HG02981 (cell line): ENCODE measurements around the gene GLI3.

Experiments used
- ATAC-seq: cut with Tn5 transposase; IDR thresholded peaks from one replicate; pipeline ENCODE4 v1.9.1; 2021; ENCODE audit warnings: mild to moderate bottlenecking, moderate library complexity; ENCODE audit not compliant: unreplicated experiment

The GLI3 gene

DNA sequence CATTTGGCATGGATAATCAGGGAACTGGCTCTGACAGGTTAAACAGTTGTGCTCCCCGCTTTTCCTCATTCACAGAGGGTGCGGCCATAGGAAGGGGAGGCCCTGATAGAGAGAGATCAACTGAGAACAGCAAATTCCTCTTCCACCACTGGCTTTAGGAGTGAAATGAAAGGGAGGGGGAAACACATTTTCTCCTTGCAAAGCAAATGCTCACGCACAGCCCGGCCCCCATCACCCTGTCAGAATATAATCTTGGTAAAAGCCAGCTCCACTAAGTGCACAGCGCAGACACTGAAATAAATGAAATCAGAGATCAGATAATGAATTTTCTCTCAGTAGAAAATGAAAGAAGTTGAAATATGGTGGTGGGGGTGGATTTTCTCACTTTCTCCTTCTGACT lies 187.2 kb downstream of the GLI3 start:
- ATAC-seq, result no peak

DNA sequence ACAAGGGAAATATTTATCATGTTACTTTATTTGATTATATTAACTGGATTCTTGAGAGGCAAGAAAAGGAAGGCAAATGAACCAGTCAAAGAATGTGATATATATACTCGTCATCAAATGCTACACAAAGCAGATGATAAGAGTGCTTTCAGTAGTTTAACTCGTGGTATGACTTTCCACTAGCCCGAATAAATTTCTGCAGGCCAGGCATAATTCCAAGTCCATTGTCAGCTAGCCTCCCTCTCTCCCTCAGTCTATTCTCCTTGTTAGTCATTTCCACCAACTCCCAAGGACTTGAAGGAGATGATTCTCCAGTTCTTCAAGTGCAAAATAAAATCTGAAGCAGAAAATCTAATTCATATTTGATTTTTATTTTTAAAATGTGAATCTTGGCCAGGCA lies 190.5 kb downstream of the GLI3 start:
- no peak for ATAC-seq

DNA sequence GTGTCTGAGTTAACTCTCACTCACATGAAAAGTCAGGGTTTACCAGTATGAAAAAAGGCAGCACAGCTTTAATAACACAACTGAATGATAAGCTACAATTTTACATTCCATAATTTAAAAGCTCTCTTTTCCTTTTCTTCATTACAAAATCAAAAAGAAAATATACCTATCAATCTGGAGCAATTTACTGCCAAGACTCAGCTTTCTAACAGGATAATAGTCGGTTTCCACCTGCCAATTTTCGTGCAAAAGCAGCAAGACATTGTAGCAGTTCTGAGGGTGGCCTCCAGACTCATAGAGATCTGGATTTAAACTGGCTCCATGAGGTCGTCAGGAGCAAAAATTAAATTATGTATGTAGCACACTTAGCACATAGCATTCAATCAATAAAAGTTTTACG lies 191.0 kb downstream of the GLI3 start:
- ATAC-seq, result no peak

DNA sequence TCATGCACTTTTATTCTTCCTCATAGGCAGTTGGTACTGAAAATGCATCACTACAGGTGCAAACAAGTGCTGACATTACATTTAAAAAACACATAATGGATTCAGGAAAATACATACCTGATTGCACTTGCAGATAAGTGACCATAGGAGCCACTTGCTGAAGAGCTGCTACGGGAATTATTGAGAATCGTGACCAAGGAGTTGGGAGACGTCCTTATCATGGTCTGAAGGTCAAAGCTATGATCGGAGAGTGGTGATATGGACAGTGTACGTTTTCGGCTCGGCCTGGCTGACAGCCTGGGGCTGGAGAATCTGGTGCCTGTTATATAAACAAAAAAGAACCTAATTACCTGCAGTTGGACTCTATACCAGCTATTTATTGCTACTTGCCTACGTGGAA lies 197.1 kb downstream of the GLI3 start:
- ATAC-seq, result no peak

DNA sequence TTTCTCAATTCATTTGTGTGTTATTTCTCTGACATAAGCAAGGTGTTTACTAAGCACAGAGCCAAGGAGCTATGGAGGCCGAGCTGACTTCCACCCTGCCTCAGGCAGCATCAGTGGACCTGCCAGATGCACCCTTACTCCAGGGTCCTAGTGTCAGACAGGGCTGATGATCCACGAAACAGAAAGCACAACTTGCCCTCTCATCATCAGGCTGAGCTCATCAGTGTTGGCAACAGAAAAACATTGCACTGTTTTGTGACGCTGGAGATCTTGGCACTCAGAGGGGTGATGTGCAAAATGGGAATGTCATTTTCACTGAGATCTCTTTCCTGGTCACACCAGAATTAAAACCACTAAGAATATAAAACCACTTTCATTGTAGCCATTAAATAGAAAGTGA lies 201.8 kb downstream of the GLI3 start:
- no peak for ATAC-seq

DNA sequence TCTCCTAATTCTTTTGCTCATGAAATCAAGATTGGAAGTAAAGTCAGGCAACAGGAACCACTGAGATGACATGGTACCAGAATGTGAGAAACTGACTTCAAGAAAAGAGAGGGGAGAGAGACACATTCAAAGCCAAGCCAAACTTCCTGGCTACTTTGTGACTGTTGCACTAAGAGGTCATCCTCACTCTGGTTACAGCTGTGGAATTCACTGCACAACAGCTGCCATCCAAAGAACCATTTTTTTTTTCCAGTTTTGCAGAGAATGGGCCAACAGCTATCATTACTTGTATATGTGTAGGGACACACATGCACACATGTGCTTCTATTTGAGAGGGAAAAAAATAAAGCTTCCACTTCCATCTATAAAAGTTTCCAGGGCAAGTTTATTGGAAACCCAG lies 203.5 kb downstream of the GLI3 start:
- ATAC-seq, result no peak

DNA sequence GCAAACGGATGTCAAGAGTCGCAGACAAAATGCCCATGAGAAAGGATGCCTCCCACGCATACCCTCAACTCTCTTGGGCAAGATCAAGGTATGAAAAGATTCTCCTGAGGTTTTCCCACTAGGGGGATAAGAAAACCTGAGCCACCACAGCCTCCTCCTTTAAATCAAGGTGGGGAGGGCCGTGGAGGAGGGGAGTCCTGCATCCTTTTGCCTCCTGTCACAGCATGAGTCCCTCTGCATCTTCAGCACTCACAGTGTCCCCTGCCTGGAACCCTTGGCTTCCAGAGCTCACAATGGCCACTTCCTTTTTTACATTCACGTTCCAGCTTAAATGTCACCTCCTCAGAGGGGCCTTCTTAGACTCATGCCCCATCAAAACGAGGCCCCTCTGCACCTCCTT lies 207.6 kb downstream of the GLI3 start:
- no peak for ATAC-seq

DNA sequence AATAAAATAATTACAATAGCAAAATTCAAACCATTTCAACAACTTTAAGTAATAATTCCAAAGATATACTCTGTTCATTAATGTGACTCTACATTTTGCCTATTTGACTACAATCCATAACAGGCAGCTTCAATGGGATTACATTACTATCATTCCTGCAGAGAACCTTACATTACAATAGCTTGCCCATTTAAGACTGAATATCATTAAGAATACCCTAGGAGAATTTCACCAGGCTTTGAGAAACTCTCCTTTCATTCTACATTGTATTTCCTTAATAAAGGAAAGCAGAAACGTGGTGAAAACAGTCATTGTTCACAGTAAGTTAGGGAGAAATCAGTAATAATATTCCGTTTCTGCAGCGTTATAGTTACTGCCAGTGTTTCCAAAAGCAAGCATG lies 209.5 kb downstream of the GLI3 start:
- no peak for ATAC-seq

DNA sequence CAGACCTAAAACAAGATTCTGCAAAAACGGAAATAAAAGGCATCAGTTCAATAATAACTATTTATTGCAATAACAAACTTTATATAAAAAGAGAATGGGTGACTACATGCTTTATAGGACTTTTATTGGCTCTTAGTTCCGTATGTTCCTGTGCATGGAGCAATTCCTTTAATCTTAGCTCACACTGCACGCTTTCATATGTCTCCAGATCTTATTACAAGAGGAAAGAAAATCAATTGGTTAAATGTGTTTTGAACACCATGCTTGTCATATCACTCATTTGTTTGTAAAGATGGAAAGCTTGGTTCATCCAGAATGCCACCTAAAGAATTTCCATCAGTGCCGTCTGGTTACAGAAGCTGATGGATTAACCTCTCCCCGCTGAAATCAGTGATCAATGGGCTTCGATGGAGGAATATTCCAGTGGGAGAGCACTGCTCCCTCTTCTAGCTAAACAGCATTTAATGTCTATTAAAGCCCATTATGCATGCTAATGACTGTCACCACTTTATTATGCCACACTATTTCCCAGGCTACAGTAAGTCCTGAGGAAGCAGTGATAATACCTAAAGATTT lies 210.3 kb downstream of the GLI3 start:
- ATAC-seq, result no peak

DNA sequence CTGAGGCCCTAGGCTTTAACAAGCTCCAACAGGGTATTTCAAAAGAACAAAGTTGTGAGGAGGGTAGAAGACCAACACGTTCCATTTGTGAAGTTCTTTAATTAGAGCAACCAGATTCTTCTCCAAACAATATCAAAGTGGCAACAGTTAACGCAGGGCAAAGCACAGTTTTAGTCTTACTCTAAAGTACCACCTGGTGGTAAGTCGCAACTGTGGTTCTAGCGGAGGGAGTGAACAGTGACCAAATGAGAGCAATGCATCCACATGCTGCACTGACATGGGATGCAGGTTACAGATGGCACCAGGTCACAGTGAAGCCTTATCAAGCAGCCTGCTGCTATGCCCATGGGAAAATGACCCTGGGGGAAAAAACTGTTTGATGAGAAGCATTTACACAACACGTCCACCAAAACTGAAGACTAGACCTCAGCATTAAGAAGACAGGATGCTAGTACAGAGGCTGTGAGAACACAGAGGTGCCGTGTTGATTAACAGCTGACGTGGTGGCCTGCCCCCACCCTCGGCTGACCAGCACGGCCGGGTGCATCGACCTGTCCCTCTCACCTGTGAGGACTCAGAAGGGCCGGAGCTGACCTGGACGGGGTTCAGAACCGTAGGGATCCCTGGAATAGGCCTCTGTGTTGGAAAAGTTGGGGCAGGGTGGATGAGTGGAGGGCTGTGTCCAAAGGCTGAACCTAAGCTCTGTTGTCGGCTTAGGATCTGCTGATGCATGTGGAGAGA lies 211.2 kb downstream of the GLI3 start:
- no peak for ATAC-seq

DNA sequence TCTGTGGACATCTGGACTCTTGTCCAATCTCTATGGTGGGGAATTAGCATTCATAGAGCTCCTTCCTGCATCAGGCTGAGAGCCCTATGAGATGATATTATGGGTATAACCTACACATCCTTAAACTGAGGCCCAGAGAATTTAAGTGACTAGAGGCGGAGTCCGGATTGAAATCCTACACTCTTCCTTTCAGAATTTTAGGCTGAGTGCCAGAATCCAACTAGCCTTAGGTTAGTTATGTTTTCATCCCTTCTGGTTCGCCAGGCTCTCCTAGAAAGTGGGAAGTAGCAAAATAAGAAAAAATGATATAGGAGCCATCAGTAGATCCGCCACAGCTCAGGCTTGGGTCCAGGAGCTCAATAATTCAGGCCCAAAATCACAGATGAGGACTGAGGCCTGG lies 212.5 kb downstream of the GLI3 start:
- ATAC-seq, result no peak

DNA sequence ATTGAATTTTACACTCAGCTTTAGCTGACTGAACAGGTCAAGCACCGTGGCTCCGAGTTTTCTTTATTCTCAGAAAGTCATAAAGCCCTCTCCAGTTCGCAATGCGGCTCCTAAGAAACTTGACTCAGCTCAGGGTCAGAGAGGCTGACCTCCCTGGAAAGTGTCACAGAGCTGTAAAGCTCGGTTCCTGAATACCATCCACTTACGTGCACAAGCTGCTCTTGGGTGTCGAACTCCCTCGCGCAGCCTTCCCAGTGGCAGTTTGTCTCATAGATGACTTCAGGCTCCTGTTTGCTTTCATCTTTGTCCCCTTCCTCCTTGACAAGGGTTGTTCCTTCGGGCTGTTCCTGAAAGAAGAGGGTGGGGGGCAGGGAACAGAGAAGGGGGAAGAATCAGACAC lies 213.7 kb downstream of the GLI3 start:
- ATAC-seq, result no peak

DNA sequence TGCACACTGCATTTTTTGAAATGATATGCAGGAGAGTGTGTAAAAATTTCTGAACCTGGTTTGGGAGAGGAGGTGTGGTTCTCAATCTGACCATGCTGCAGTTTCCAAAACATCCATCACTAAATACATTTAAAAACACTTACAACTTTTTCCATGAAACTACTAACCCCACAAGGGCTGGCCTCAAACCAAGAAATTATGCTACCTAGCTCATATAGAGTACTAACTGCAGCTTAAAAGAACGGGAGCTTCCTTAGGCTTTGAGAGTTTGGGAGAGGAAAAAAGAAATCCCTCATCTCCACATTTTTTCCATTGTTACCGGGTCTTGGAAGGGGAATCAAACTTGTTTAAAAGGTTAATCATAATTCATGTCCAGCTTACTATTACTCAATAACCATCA lies 214.2 kb downstream of the GLI3 start:
- no peak for ATAC-seq

DNA sequence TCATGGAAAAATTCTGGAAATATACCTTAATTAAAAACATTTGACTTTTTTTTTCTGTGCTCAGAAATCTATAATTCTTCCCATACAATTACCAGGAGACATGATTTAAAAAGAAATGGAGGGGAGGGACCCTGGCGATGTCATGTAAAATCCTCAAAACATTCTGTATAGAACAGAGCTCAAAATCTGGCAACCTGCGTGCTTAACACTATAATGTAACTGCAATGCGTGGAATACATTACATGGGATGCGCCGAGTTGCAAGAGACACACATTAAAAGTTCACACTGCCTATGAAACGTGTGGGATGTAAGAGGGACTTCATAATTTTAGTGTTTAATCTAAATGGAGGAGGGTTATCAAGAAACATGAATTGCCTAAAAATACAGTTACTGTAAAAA lies 215.0 kb downstream of the GLI3 start:
- ATAC-seq, result no peak

DNA sequence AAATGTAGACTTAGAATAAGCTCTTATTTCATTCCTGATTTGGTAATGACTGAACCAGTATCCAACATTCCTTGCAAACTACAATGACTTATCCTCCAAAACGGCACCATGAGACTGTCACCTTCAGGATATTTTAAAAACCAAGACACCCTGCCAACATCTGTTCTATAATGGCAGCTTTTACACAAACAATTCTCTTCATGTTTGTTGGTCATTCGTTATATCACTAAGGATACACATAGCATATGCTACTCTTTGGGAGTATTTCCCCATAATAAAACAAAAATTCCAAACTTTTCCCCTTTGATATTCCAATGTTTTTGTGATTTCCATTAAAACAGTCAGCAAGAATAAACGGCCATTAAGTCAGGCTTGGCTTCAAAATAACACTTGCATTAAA lies 215.4 kb downstream of the GLI3 start:
- ATAC-seq, result no peak

DNA sequence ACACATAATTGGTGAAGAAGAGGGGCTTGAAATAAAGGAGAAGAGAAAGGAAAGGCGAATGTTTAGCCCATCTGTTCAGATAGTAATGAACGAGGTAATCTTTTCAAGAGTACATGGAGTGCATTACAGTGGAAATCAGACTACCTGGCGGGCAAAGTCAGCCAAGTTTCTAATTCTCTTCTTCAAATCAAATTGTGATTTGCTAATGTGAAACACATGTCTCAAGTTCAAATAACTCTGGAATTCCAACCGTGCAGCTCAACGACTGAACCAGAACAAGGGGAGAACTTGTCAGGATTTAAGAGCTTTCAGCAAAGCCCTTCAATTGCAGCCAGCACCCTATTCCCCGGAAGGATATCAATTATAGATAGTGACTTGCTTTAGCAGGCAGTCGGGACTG lies 216.9 kb downstream of the GLI3 start:
- ATAC-seq, result no peak

DNA sequence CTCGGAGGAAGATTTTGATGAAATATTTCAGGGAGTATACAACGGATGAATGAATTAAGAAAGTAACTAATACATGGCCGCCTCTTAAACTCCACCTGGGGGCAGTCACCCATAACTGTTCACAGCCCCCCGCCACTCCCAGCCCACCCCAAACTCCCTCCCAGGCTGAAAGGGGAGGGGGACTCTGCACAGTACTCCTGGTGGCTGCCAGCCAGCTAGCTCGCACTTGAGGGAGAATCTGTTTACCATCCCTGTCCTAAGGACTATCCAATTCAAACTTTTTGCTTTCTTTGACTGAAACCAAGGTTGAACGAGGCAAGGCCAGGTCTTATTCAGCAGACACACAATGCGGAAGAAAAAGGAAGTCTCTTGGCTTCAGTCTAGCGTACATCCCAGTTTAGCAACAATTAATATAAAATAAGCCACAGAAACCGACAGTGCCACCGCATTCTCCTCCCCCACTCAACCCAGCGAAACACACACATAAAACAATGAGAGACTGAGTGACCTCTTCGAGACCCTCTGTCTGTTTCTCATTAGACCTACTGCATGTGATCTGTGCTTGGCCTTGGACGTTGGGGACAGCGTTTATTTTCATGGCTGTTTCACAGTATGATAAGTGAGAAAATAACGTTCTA lies 219.5 kb downstream of the GLI3 start:
- no peak for ATAC-seq

DNA sequence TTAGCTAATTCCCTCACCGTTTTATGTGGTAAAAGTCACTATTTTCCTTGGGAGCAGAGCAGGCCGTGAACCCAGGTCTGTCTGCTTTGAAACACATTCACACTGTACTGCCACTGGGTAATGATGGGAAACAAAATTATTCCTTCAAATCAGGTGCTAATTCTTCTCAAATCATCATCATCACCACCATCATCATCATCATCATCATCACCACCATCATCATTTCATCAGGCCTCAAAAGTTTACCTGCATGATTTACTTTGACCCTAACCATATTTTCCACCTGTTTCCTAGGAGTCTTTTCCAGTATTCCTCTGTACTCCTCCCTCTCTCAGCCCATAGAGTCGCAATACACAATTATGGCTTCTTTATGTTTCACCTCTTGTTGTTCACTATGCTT lies 220.5 kb downstream of the GLI3 start:
- ATAC-seq, result no peak

DNA sequence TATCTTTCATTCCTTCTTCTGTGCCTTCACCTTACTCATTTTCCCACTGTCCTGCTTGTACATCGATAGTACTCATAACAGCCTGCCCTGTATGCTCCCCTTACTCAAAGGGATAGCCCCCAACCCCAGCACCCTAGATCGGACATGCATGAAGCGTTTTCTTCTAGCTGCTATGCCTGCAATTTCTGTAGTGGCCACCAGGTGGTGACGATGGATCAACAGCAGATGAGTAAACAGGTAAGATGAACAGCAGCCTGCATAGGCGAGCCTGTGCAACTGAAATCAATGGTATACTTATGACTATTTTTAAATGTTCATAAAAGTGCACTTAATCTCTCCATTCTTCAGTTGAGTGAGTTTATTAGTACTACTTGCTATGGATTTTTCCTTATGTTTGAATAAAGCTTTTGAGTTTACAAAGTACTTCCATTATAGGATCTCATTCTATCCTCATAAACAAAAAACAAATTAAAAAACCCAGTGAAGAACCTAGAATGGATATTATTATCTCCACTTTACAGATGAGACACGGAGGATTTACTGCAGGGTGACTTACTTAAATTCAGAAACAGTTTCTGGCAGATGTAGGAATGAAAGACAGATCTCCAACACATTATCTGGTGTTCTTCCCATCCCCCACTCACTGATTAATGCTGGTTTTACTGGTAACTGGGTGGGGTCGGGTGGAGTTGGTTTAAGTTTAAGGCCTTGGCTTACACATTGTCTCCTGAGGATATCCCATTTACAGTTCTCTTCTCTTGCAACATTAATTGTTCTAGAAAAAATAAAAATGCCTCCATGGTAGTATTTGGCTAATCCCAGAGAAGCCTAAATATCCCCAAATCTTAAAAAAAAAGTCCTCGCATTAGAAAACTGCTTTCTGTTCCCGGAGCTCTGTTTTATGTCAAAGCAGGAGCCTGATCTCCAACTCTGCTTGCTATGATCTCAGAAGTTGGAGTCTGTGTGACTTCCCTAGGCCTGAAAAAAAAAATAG lies 222.1 kb downstream of the GLI3 start:
- no peak for ATAC-seq

DNA sequence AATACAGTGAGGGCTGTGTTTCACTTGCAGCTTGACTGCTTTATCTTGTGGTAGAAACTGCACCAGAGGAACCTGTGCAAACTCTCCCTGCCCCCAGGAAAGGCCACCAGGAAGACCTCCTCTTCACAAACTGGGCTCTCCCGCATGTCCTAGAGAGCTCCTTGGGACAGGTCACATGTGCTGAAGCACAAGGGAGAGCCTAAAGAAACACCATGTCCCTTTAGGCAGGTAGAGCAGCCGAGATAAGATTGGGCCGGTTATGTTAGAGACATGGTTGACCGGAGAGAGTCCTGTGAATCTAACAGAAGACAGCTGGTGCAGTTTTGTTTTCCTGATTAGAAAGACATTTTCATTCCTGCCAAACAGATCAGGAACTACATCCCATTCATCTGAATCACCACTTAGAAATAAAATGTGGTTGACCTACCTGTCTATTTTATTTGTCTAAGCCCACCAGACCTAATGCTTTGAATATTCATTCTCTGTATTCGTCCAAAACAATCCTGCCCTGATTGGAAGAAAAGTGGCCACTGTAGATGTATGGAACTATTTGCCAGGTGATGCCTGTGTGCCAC lies 224.1 kb downstream of the GLI3 start:
- no peak for ATAC-seq

DNA sequence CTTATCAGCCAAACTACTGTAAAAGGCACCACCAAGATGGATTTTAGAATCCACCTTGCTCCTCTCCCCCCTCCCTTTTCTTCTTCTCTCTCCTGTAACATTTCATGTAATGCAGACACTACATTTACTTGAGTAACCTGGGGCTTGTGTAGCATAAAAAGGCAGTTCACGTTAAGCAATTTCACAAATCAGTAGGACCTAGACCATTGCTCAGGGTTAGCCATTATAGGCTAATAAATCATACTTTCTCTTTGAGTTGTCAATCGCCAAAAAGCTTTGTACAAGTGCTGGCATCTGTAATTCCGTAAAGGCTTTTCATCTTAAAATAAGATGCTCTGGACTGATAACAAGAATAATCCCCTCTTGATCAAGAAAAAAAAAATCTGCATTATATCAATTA lies 224.7 kb downstream of the GLI3 start:
- no peak for ATAC-seq
